ENCODE measurements around the gene IGFBP5. TPM values are rescaled to one million over a fixed set of nuclear protein-coding genes. Genes with fewer than 3 reads are reported as not detected.

IGFBP5 gene
- total RNA-seq, 2 donors from 2014 or later, result 35.8 to 415 TPM

DNA sequence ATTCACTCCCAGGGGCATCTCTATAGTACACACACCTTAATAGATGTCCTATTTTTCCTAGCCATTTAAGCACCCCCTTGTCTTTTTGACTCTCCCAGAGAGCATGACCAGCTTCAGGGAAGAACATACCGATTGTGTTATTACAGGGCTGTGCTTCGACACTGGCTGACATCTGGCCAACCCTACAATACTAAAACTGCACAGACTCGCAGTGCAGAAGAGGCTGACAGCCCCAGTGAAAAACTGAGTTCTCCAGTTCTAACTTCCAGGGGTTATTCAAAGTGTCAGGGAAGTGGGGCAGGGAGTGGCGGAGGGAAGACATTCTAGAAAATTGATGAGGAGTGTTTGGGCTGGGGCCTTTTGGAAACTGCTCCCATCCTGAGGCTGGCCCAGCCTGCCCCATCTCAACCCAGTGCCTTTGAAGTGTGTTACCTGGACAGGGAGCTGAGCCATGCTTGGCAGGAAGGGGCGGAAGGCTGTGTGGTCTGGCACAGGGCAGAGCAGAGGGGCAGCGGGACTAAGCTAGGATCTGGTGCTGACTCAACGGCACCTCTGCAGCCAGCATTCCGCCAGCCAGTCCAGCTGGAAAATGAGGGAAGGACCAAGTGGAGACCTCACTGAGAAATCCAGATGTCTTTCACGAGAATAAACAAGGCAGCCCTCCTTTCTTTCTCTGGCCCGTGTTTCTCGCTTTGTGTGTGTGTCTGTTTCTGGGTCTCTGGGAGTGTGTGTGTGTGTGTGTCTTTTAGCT is 15.4 kb upstream of the IGFBP5 start:
- no peaks in the 10 kb centered on the region for H3K27me3 ChIP-seq
- TF ChIP-seq, protein P1, sequence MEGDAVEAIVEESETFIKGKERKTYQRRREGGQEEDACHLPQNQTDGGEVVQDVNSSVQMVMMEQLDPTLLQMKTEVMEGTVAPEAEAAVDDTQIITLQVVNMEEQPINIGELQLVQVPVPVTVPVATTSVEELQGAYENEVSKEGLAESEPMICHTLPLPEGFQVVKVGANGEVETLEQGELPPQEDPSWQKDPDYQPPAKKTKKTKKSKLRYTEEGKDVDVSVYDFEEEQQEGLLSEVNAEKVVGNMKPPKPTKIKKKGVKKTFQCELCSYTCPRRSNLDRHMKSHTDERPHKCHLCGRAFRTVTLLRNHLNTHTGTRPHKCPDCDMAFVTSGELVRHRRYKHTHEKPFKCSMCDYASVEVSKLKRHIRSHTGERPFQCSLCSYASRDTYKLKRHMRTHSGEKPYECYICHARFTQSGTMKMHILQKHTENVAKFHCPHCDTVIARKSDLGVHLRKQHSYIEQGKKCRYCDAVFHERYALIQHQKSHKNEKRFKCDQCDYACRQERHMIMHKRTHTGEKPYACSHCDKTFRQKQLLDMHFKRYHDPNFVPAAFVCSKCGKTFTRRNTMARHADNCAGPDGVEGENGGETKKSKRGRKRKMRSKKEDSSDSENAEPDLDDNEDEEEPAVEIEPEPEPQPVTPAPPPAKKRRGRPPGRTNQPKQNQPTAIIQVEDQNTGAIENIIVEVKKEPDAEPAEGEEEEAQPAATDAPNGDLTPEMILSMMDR (IDR thresholded peaks at IDR 0.05), result no peak
- no peak for TF ChIP-seq POLR2A (IDR thresholded peaks at IDR 0.05)
- H3K27ac ChIP-seq, result peak overlapping the region in 1 of 4 donors; percentile 11
- WGBS, 2 donors, result 73 to 74% methylated on average over 11 of the region's 11 CpGs
- DNase-seq (peak in 1 of 4 donors; percentile 27), ATAC-seq (peak; percentile 42)
- intact Hi-C loops (cut with DNase I), result no loop called here
- no peak overlapping the region for H3K4me3 ChIP-seq
- no peaks in the 10 kb centered on the region for H3K4me1 ChIP-seq
- H3K36me3 ChIP-seq (replicated peaks in 1 of 2; ENCODE audit: insufficient read depth in 1 of 2, low read depth in 2 of 2), result no peaks in the 10 kb centered on the region
- no peaks in the 10 kb centered on the region for H3K9me3 ChIP-seq

DNA sequence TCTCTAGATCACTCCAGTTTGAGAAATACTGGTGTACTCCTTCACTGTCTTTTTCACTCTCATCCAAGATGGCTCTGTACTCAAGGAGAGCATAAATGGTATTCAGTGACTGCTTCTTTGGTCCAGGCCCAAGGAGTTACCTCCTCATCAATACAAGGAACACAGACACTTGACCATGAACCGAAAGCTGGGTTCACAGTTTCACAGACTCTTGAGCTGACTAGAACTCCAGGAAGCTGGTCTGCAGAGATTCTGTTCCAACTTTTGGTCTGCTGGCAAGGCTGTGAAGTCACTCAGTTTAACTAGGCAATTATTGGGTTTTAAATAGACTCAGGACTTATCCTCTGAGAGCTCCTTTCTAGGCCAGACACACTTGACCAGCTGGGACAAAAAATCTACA is 7.4 kb upstream of the IGFBP5 start:
- no peaks in the 10 kb centered on the region for H3K36me3 ChIP-seq (replicated peaks in 1 of 2; ENCODE audit: insufficient read depth in 1 of 2, low read depth in 2 of 2)
- H3K27ac ChIP-seq, result no peak overlapping the region
- no peak for ATAC-seq
- DNase-seq, result no peak
- intact Hi-C loops (cut with DNase I), result no loop called here
- no peak for TF ChIP-seq POLR2A (IDR thresholded peaks at IDR 0.05)
- TF ChIP-seq, protein P1 (IDR thresholded peaks at IDR 0.05), result no peak
- H3K4me3 ChIP-seq, result no peak overlapping the region
- H3K4me1 ChIP-seq, result no peaks in the 10 kb centered on the region
- no peaks in the 10 kb centered on the region for H3K9me3 ChIP-seq
- 75 to 91% methylated on average over 1 of the region's 1 CpG for WGBS, 2 donors
- H3K27me3 ChIP-seq, result no peaks in the 10 kb centered on the region

DNA sequence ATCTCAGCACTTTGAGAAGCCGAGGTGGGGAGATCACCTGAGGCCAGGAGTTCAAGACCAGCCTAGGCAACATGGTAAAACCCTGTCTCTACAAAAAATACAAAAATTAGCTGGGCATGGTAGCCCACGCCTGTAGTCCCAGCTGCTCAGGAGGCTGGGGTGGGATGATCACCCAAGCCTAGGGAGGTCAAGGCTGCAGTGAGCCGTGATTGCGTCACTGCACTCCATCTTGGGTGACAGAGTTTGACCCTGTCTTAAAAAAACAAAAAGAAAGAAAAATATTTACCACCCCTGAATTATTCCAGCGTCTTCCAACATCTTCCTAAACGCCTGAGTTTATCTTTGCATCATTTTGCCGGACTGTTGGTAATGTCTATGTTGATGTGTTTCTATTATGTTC is 6.2 kb upstream of the IGFBP5 start:
- TF ChIP-seq, protein P1 (IDR thresholded peaks at IDR 0.05), result no peak
- no peak for TF ChIP-seq POLR2A (IDR thresholded peaks at IDR 0.05)
- intact Hi-C loops (cut with DNase I), result no loop called here
- DNase-seq (no peak), ATAC-seq (no peak)
- no peaks in the 10 kb centered on the region for H3K4me1 ChIP-seq
- H3K36me3 ChIP-seq (replicated peaks in 1 of 2; ENCODE audit: insufficient read depth in 1 of 2, low read depth in 2 of 2), result no peaks in the 10 kb centered on the region
- H3K9me3 ChIP-seq, result no peaks in the 10 kb centered on the region
- no peak overlapping the region for H3K27ac ChIP-seq
- H3K27me3 ChIP-seq, result no peaks in the 10 kb centered on the region
- no peak overlapping the region for H3K4me3 ChIP-seq
- 75 to 82% methylated on average over 7 of the region's 7 CpGs for WGBS, 2 donors

DNA sequence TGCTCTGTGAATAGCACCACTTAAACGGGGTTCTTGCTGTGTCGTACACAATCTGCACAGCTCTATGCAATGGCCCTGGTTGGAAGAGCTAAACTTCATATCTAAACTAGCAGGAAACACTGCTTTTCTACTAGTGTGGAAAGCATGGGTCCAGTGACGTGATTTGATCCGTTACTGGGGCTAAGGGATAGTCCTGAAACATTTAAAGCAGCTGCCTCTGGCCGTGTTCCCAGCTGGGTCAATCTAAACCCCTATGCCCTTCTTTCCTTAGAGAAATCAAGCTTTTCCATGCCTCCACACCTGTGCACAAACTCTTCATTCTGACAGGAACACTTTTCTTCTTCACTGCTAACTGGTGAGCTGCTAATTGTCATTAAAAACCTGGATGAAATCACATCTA is 5.4 kb upstream of the IGFBP5 start:
- 49 to 65% methylated on average over 5 of the region's 5 CpGs for WGBS, 2 donors
- no peak overlapping the region for H3K4me3 ChIP-seq
- ATAC-seq, result no peak
- H3K9me3 ChIP-seq, result no peaks in the 10 kb centered on the region
- TF ChIP-seq, protein P1 (IDR thresholded peaks at IDR 0.05), result no peak
- TF ChIP-seq POLR2A (IDR thresholded peaks at IDR 0.05), result no peak
- no peak for DNase-seq
- no peak overlapping the region for H3K27ac ChIP-seq
- H3K4me1 ChIP-seq, result no peaks in the 10 kb centered on the region
- H3K36me3 ChIP-seq (replicated peaks in 1 of 2; ENCODE audit: insufficient read depth in 1 of 2, low read depth in 2 of 2), result no peaks in the 10 kb centered on the region
- no peaks in the 10 kb centered on the region for H3K27me3 ChIP-seq
- intact Hi-C loops (cut with DNase I), result no loop called here

DNA sequence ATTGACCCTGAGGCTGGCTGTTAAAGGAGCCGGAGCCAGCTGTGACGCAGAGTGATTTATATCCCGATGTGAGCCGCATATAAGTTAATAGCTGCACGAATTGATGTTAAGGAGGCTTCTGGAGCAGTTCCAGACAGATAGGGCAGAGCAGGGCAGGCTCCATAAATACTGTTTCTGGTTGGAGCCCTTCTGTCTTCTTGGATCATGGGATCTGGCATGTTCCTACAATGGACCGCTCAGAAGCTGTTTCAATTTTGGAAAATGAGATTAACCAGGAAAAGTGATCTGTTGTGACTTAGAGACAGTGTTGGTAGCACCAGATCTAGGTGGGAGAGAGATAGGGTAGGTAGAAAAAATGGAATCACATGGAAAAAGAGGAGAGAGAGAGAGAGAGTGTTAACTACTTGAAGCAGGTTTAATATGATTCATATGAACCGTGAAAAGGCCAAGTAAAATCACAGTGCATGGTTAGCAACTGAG is 4.8 kb upstream of the IGFBP5 start:
- Histone ChIP-seq H3K4me3 (no peak overlapping the region), H3K27me3 (peaks cover 0 to 4% of the 10 kb centered on the region in 2 donors), H3K9me3 (no peaks in the 10 kb centered on the region), H3K36me3 (replicated peaks in 1 of 2; ENCODE audit: insufficient read depth in 1 of 2, low read depth in 2 of 2) (no peaks in the 10 kb centered on the region), H3K27ac (no peak overlapping the region), H3K4me1 (peaks cover 5% of the 10 kb centered on the region)
- intact Hi-C loops (cut with DNase I), result no loop called here
- TF ChIP-seq, protein P1 (IDR thresholded peaks at IDR 0.05), result no peak
- no peak for TF ChIP-seq POLR2A (IDR thresholded peaks at IDR 0.05)
- no peak for ATAC-seq
- WGBS, 2 donors, result 19 to 42% methylated on average over 7 of the region's 7 CpGs
- no peak for DNase-seq

Measured in body of pancreas (tissue), 4 donors.